Activated CD4-positive, alpha-beta memory T cell treated with anti-CD3 and anti-CD28 coated beads for 36 hours (primary cell): ENCODE measurements around the gene PIGR. TPM values are rescaled to one million over a fixed set of nuclear protein-coding genes. Genes with fewer than 3 reads are reported as not detected.

ENCODE experiments used
- CTCF ChIA-PET: fragments of 350-600 bp; sonication (Branson Sonifier 250); formaldehyde crosslinking; loops from one replicate; lab custom pipeline; 2021; ENCODE audit warnings: antibody characterized with exemption, inconsistent platforms; lab: Charles Lee
- POLR2A ChIA-PET: fragments of 350-600 bp; sonication (Branson Sonifier 250); formaldehyde crosslinking; loops from one replicate; lab custom pipeline; 2021; ENCODE audit warnings: antibody characterized with exemption; lab: Charles Lee
- DNase-seq: peaks from one replicate; pipeline ENCODE4 v3.0.0-alpha.2; 2020
- H3K27ac Mint-ChIP-seq: one replicate; pipeline ENCODE4 v1.8.0; 2021; ENCODE audit warnings: mixed read lengths
- H3K27me3 Mint-ChIP-seq: one replicate; pipeline ENCODE4 v1.8.0; 2021; ENCODE audit warnings: mixed read lengths
- H3K36me3 Mint-ChIP-seq: one replicate; pipeline ENCODE4 v1.8.0; 2021; ENCODE audit warnings: mixed read lengths
- H3K4me1 Mint-ChIP-seq: one replicate; pipeline ENCODE4 v1.8.0; 2021; ENCODE audit warnings: low read depth, mixed read lengths
- H3K4me3 Mint-ChIP-seq: one replicate; pipeline ENCODE4 v1.8.0; 2021; ENCODE audit warnings: mild to moderate bottlenecking, mixed read lengths
- H3K9me3 Mint-ChIP-seq: one replicate; pipeline ENCODE4 v1.8.0; 2021; ENCODE audit warnings: mixed read lengths
- intact Hi-C: fragments of 100-400 bp; cut with micrococcal nuclease; formaldehyde crosslinking; loops from one replicate; pipeline ENCODE4 v1.15.1; 2023
- total RNA-seq, 2 experiments: library from RNA; stranded (reverse); gene quantifications; one replicate each; pipeline ENCODE4 v1.2.3, GENCODE V29; 2021

PIGR gene
- total RNA-seq, 2 experiments from 2014 or later: 0.10 TPM

- Mint-ChIP-seq H3K27me3 (peaks cover 9% of the 10 kb centered on the region), H3K9me3 (no peaks in the 10 kb centered on the region), H3K36me3 (no peaks in the 10 kb centered on the region), H3K27ac (no peak overlapping the region), H3K4me1 (no peaks in the 10 kb centered on the region), H3K4me3 (no peak overlapping the region)
- intact Hi-C loops: no loop called here
- DNase-seq: no peak
- CTCF ChIA-PET: interaction anchor here (1.7 to 1.9 kb wide), 3 partner anchors 10 to 14 kb away, joined by 5 to 7 read pairs (median 6); no protein-coding TSS in a partner anchor
- POLR2A ChIA-PET: no interaction called here
Measured at GRCh38 chr1:206945779-206946178, 487 bp downstream of the PIGR start.

- Mint-ChIP-seq H3K27me3 (peaks cover 9% of the 10 kb centered on the region), H3K4me1 (no peaks in the 10 kb centered on the region), H3K4me3 (no peak overlapping the region), H3K27ac (no peak overlapping the region), H3K36me3 (no peaks in the 10 kb centered on the region), H3K9me3 (no peaks in the 10 kb centered on the region)
- intact Hi-C loops: no loop called here
- ChIA-PET POLR2A (no interaction called here), CTCF (interaction anchor here (1.7 to 1.9 kb wide), 3 partner anchors 9 to 13 kb away, joined by 5 to 7 read pairs (median 6); no protein-coding TSS in a partner anchor)
- no peak for DNase-seq
Measured at GRCh38 chr1:206944703-206945102, 1.6 kb downstream of the PIGR start.

DNA sequence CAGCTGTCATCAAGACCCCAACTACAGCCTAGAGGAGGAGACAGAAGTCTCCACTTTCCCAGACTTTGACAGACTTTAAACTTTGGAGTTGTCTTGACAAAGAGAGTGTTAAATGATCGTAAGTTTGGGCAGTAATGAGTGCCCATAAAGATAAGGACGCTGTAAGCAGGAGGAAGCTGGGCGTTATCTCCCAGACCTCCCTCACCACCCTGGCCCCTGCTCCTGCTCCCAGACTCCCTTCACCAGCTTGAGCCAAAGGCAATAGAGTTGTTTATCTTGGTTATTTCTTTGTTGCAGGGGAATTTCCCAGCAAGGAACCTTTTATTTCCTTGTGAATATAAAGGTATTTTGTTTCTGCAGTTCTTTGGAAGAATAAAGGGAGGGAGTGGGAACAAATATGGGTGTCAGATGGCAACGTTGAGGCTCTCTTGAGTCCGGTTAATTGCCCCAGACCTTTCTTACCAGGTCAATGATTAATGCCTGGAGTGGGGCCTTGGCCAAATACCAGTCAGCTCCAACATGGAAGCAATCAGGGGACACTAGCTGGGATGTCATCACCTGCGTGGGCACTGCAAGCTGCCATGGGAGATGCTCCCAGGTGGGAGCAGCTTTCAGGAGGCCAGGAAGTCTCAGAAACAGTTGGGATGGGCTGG lies 4.4 kb downstream of the PIGR start:
- peaks cover 7% of the 10 kb centered on the region for H3K27me3 Mint-ChIP-seq
- no peaks in the 10 kb centered on the region for H3K9me3 Mint-ChIP-seq
- no peaks in the 10 kb centered on the region for H3K4me1 Mint-ChIP-seq
- POLR2A ChIA-PET: no interaction called here
- no peak overlapping the region for H3K27ac Mint-ChIP-seq
- CTCF ChIA-PET: interaction anchor here (1.4 to 2.8 kb wide), 3 partner anchors 9 to 216 kb away, joined by 3 to 22 read pairs (median 9); no protein-coding TSS in a partner anchor
- intact Hi-C loops: no loop called here
- H3K4me3 Mint-ChIP-seq: no peak overlapping the region
- no peaks in the 10 kb centered on the region for H3K36me3 Mint-ChIP-seq
- DNase-seq: no peak

DNA sequence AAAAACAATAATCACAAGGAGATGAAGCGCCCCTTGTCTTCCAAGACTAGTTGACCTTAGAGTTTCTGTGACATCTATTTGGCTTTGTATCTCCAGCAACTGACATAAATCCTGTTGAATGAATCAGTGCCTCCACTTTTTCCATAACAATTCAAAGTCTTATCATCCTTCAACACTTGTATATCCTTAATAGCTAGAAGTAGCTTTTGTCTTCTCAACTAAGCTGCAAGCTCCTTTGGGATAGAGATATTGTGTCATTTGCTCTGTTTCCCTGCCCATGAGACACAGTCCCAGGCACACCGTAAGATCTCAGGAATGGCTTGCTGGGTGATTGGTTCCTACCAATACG lies 5.7 kb downstream of the PIGR start:
- H3K27ac Mint-ChIP-seq: no peak overlapping the region
- POLR2A ChIA-PET: no interaction called here

DNA sequence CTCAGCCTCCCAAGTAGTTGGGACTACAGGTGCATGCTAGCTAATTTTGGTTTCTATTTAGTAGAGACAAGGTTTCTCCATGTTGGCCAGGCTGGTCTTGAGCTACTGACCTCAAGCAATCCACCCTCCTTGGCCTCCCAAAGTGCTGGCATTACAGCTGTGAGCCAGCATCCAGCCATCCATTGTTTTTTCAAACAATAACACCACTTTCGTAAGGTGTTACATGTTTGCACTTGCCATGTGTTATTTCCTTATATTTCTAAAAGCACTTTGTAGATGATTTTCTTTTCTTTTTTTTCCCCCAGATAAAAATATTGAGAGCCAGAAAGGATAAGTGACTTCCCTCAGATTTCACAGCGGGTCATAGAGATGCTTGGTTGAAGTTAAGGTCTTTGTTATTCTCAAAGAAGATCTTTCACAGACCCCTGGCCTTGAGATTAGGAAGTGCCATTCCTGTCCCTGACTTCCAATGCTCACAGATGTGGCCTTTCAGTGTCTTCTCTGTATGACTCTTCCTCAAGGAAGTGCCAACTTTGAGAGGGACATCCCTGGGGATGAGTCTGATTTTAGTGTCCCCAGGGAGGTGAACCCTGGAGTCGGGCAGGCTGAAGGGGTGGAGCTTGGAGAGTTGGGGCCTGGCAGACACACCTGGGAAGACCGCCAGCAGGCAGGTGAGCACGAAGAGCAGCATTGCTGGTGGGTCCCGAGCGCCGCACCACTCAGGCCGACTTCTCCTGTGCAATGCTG lies 6.3 kb downstream of the PIGR start:
- Mint-ChIP-seq H3K9me3 (no peaks in the 10 kb centered on the region), H3K4me1 (no peaks in the 10 kb centered on the region), H3K27ac (no peak overlapping the region), H3K4me3 (no peak overlapping the region), H3K27me3 (peaks cover 4% of the 10 kb centered on the region), H3K36me3 (no peaks in the 10 kb centered on the region)
- no peak for DNase-seq
- intact Hi-C loops: no loop called here
- ChIA-PET CTCF (interaction anchor here (0.9 to 2.2 kb wide), 2 partner anchors 27 to 42 kb away, joined by 3 to 8 read pairs; no protein-coding TSS in a partner anchor), POLR2A (no interaction called here)

More for the DNA sequence above, 5.7 kb downstream of the PIGR start:
- no peaks in the 10 kb centered on the region for H3K36me3 Mint-ChIP-seq
- H3K4me3 Mint-ChIP-seq: no peak overlapping the region
- no peaks in the 10 kb centered on the region for H3K9me3 Mint-ChIP-seq
- H3K27me3 Mint-ChIP-seq: peaks cover 7% of the 10 kb centered on the region
- DNase-seq: no peak
- intact Hi-C loops: no loop called here
- H3K4me1 Mint-ChIP-seq: no peaks in the 10 kb centered on the region
- CTCF ChIA-PET: no interaction called here

DNA sequence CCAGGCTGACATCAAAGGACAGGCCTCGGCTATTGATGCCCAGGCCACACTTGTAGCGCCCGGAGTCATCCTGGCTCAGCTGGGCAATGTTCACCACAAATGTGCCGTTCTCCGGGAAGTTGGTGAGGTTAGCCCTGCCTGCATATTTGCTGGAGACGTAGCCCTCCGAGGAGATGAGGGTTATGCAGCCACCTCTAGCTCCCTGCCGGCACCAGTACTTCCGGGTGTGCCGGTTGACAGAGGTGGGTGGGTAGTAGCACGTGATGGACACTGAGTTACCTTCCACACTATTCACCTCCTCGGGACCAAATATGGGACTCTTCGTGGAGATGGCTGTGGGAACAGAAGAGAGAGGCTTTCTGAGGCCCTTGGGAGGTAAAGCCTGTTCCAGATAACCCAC lies 7.1 kb downstream of the PIGR start:
- Mint-ChIP-seq H3K4me1 (no peaks in the 10 kb centered on the region), H3K27ac (no peak overlapping the region), H3K4me3 (no peak overlapping the region), H3K9me3 (no peaks in the 10 kb centered on the region), H3K36me3 (no peaks in the 10 kb centered on the region), H3K27me3 (no peaks in the 10 kb centered on the region)
- POLR2A ChIA-PET: no interaction called here
- no peak for DNase-seq
- intact Hi-C loops: no loop called here
- CTCF ChIA-PET: interaction anchor here (0.6 to 2.2 kb wide), 3 partner anchors 26 to 204 kb away, joined by 3 to 8 read pairs (median 4); no protein-coding TSS in a partner anchor

GRCh38 chr1:206937425-206937824 lies 8.8 kb downstream of the PIGR start:
- H3K4me3 Mint-ChIP-seq: no peak overlapping the region
- ChIA-PET POLR2A (no interaction called here), CTCF (interaction anchor here (2.8 to 8.7 kb wide), 3 partner anchors 11 to 44 kb away, joined by 20 to 201 read pairs (median 58); partner anchors contain the start of gene FCMR)
- H3K27me3 Mint-ChIP-seq: no peaks in the 10 kb centered on the region
- intact Hi-C loops: no loop called here
- DNase-seq: no peak
- H3K36me3 Mint-ChIP-seq: no peaks in the 10 kb centered on the region
- no peaks in the 10 kb centered on the region for H3K4me1 Mint-ChIP-seq
- no peak overlapping the region for H3K27ac Mint-ChIP-seq
- no peaks in the 10 kb centered on the region for H3K9me3 Mint-ChIP-seq

DNA sequence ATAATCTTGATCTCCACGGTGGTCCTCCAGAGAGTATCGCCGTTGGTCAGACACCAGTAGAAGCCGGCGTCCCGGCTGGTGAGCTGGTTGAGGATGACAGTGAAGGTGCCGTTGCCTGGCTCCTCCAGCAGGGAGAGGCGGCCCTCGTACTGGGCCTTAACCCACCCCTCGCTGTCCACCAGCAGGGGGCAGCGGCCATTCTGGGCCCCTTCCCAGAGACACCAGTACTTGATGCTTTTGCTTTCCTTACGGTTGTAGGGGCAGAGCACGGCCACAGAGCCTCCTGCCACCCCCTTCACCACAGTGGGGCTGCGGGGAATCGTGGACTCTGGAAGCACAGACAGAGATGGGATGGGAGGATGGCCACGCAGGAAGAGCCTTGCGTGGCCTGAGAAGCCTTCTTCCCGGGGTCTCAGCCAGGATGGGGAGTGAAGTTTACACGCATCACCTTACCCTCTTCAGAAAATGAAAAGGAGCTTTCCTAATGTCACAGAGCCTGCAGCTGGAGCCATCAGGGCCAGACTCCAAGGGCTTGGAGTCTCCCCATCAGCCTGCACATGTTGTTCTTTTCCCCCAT lies 10.7 kb downstream of the PIGR start:
- Mint-ChIP-seq H3K4me3 (no peak overlapping the region), H3K36me3 (no peaks in the 10 kb centered on the region), H3K27me3 (no peaks in the 10 kb centered on the region), H3K27ac (no peak overlapping the region), H3K9me3 (no peaks in the 10 kb centered on the region), H3K4me1 (peaks cover 15% of the 10 kb centered on the region)
- POLR2A ChIA-PET: no interaction called here
- DNase-seq: peak; percentile 71
- intact Hi-C loops: loop anchor here (1.0 kb wide), 1 partner anchor 47 kb away; no protein-coding TSS in a partner anchor
- CTCF ChIA-PET: interaction anchor here (0.6 to 8.7 kb wide), 26 partner anchors 10 to 579 kb away, joined by 3 to 201 read pairs (median 4); partner anchors contain the start of genes FCAMR, FCMR and IL20

- Mint-ChIP-seq H3K4me3 (no peak overlapping the region), H3K4me1 (peaks cover 27% of the 10 kb centered on the region), H3K27me3 (no peaks in the 10 kb centered on the region), H3K9me3 (no peaks in the 10 kb centered on the region), H3K27ac (no peak overlapping the region), H3K36me3 (no peaks in the 10 kb centered on the region)
- intact Hi-C loops: loop anchor here (1.0 to 5.0 kb wide), 2 partner anchors 21 to 144 kb away; no protein-coding TSS in a partner anchor
- peak; percentile 80 for DNase-seq
- POLR2A ChIA-PET: interaction anchor here (1.1 kb wide), 1 partner anchor 14 kb away, joined by 4 read pairs; no protein-coding TSS in a partner anchor
- CTCF ChIA-PET: interaction anchor here (0.6 to 8.7 kb wide), 44 partner anchors 9 to 454 kb away, joined by 3 to 201 read pairs (median 4); partner anchors contain the start of genes C1orf116, DYRK3, FCMR and IL19
Measured at GRCh38 chr1:206933333-206933945, 12.8 kb downstream of the PIGR start.

GRCh38 chr1:206932177-206932576 lies 14.1 kb downstream of the PIGR start:
- Mint-ChIP-seq H3K27me3 (no peaks in the 10 kb centered on the region), H3K27ac (no peak overlapping the region), H3K4me3 (no peak overlapping the region), H3K36me3 (no peaks in the 10 kb centered on the region), H3K4me1 (peaks cover 37% of the 10 kb centered on the region), H3K9me3 (no peaks in the 10 kb centered on the region)
- intact Hi-C loops: loop anchor here (5.0 kb wide), 1 partner anchor 145 kb away; no protein-coding TSS in a partner anchor
- no peak for DNase-seq
- ChIA-PET POLR2A (interaction anchor here (0.7 kb wide), 1 partner anchor 14 kb away, joined by 3 read pairs; no protein-coding TSS in a partner anchor), CTCF (interaction anchor here (0.6 to 8.7 kb wide), 22 partner anchors 10 to 567 kb away, joined by 3 to 201 read pairs (median 8); partner anchors contain the start of genes C1orf116, DYRK3, FCMR and IL20)

DNA sequence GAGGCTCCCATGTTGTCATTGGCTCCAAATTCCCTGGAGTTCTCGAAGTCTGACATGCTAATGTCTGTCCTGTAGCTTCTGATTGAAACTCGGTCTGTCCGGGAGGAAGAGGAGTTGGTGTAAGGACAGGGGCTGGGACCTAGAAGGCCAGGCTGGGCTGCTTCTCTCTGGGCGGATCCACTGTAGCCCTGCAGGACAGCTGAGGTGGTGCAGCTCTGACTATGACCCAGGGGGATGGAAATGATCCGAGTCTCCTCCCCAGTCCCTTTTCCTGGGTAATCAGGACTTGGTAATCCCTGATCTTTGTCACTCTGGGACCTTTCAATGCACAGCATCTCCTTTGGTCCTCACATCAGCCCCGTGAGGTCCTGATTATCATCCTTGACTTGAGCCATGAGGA lies 14.6 kb downstream of the PIGR start:
- no peaks in the 10 kb centered on the region for H3K27me3 Mint-ChIP-seq
- peak; percentile 10 for DNase-seq
- ChIA-PET POLR2A (interaction anchor here (0.7 kb wide), 1 partner anchor 13 kb away, joined by 3 read pairs; no protein-coding TSS in a partner anchor), CTCF (interaction anchor here (0.6 to 8.7 kb wide), 20 partner anchors 11 to 785 kb away, joined by 3 to 201 read pairs (median 8); partner anchors contain the start of genes DYRK3, FCMR, IL20 and PIGR)
- H3K36me3 Mint-ChIP-seq: no peaks in the 10 kb centered on the region
- no peak overlapping the region for H3K27ac Mint-ChIP-seq
- H3K4me1 Mint-ChIP-seq: peaks cover 39% of the 10 kb centered on the region
- no peak overlapping the region for H3K4me3 Mint-ChIP-seq
- intact Hi-C loops: loop anchor here (5.0 kb wide), 1 partner anchor 146 kb away; no protein-coding TSS in a partner anchor
- no peaks in the 10 kb centered on the region for H3K9me3 Mint-ChIP-seq
